WTC11 (cell line): ENCODE results near the gene PRR15L. TPM values are rescaled to one million over a fixed set of nuclear protein-coding genes. Genes with fewer than 3 reads are reported as not detected.

Experiments
- ATAC-seq: fragments of 200-7000 bp; cut with Tn5 transposase; 2 replicates; pipeline ENCODE4 v1.10.0; 2021; ENCODE audit warnings: mild to moderate bottlenecking, moderate library complexity
- CTCF ChIA-PET: fragments of 300-600 bp; sonication (Branson Sonifier 250); formaldehyde crosslinking; loops from one replicate; lab custom pipeline; 2021; ENCODE audit warnings: antibody characterized with exemption; lab: Charles Lee
- POLR2A ChIA-PET: fragments of 350-600 bp; sonication (Branson Sonifier 250); formaldehyde crosslinking; loops from one replicate; lab custom pipeline; 2021; ENCODE audit warnings: antibody characterized with exemption; lab: Charles Lee
- DNase-seq: peaks from one replicate; pipeline ENCODE4 v3.0.0; 2021; ENCODE audit warnings: low spot score
- H3K27ac Mint-ChIP-seq: 2 replicates; pipeline ENCODE4 v1.8.0; 2021; ENCODE audit warnings: mixed read lengths
- H3K27me3 Mint-ChIP-seq: 2 replicates; pipeline ENCODE4 v1.8.0; 2021; ENCODE audit warnings: low read depth, mild to moderate bottlenecking, moderate library complexity, mixed read lengths
- H3K36me3 Mint-ChIP-seq: 2 replicates; pipeline ENCODE4 v1.8.0; 2021; ENCODE audit warnings: mixed read lengths
- H3K4me1 Mint-ChIP-seq: 2 replicates; pipeline ENCODE4 v1.8.0; 2022; ENCODE audit warnings: mixed read lengths
- H3K4me3 Mint-ChIP-seq: 2 replicates; pipeline ENCODE4 v1.8.0; 2021; ENCODE audit warnings: mild to moderate bottlenecking, moderate library complexity, mixed read lengths
- H3K9me3 Mint-ChIP-seq: 2 replicates; pipeline ENCODE4 v1.8.0; 2021; ENCODE audit warnings: mixed read lengths
- AFF4 ChIP-seq: sonication (generic); formaldehyde crosslinking; IDR thresholded peaks from 2 replicates; pipeline ENCODE4 v1.8.1; 2023; ENCODE audit warnings: mild to moderate bottlenecking, missing genetic modification reagents, borderline replicate concordance
- CREM ChIP-seq: sonication (generic); formaldehyde crosslinking; IDR thresholded peaks from 2 replicates; pipeline ENCODE4 v1.8.1; 2022; ENCODE audit warnings: mild to moderate bottlenecking, missing genetic modification reagents, moderate library complexity
- HMGXB4 ChIP-seq: sonication (generic); formaldehyde crosslinking; IDR thresholded peaks from 2 replicates; pipeline ENCODE4 v1.8.1; 2023; ENCODE audit warnings: mild to moderate bottlenecking, moderate library complexity, missing genetic modification reagents
- JUN ChIP-seq: sonication (generic); formaldehyde crosslinking; IDR thresholded peaks from 2 replicates; pipeline ENCODE4 v1.8.0; 2023; ENCODE audit warnings: mild to moderate bottlenecking, missing genetic modification reagents
- ZNF281 ChIP-seq: sonication (generic); formaldehyde crosslinking; IDR thresholded peaks from 2 replicates; pipeline ENCODE4 v1.8.0; 2023; ENCODE audit warnings: mild to moderate bottlenecking, missing genetic modification reagents
- ZNF423 ChIP-seq: fragments of 250-450 bp; sonication (Bioruptor Pico); IDR thresholded peaks from 2 replicates; pipeline ENCODE4 v2.1.2; 2022; ENCODE audit warnings: mild to moderate bottlenecking, moderate library complexity
- ZNF532 ChIP-seq: fragments of 250-450 bp; sonication (Bioruptor Pico); IDR thresholded peaks from 2 replicates; pipeline ENCODE4 v1.9.0; 2021; ENCODE audit warnings: mild to moderate bottlenecking, borderline replicate concordance
- total RNA-seq: library from RNA; stranded (reverse); gene quantifications from 3 replicates; pipeline ENCODE4 v1.2.3, GENCODE V29; 2021
- TF ChIP-seq, protein P1 (sequence below): sonication (generic); formaldehyde crosslinking; conservative IDR thresholded peaks from 2 replicates; pipeline ENCODE4 v1.8.1; 2023; ENCODE audit warnings: mild to moderate bottlenecking, low read depth, missing genetic modification reagents, moderate library complexity

PRR15L gene
- total RNA-seq, 1 experiment from 2014 or later = 0.59 TPM

DNA sequence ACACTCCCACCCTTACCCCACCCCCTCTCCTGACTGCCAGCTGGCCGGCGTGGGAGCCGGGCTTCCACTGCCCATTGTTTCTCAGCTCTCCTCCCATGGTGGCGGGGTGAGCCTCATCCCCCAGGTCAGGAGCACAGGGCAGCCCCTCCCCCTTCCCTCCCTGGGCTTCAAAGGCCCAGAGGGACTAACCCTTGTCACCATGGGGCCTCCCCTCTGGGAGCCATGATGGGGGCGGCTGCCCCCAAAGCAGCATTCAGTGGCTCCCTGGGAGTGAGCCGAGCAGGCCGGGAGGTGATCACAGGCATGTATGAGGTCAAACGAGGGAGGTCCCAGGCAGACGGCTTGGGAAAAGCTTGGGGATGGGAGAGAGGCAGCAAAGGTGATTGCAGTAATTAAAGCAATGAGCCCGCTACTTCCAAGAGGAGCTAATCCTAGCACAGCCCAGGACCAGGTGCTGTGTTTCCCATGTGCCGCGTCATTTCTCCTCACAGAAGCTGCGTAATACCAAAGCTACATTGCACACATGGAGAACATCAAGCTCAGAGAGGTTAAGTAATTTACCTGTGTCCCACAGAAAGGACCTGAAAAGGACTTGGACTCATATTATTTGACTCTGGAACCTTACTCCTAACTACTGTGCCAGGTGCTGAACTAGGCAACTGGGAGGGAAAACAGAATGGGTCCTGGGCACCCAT is 37.7 kb upstream of the PRR15L start:
- Mint-ChIP-seq H3K4me3 (no peak overlapping the region), H3K27ac (no peak overlapping the region; the same call in 1 of the 2 replicates), H3K36me3 (no peaks in the 10 kb centered on the region), H3K4me1 (peaks cover 51% of the 10 kb centered on the region)
- ATAC-seq = peak; percentile 50
- CTCF ChIA-PET = interaction anchor here (0.6 to 3.1 kb wide), 13 partner anchors 8 to 155 kb away, joined by 3 to 25 read pairs (median 6); partner anchors contain the start of genes CDK5RAP3, PNPO and SCRN2
- no peak for TF ChIP-seq CREM (CRISPR knock-in tag)
- TF ChIP-seq JUN = no peak
- TF ChIP-seq HMGXB4 (CRISPR knock-in tag) = 0 out of 2 replicates have a peak, but pooled peaks have one; percentile 18
- TF ChIP-seq AFF4 (CRISPR knock-in tag) = no peak
- TF ChIP-seq ZNF532 (CRISPR knock-in tag) = no peak
- TF ChIP-seq ZNF281 (CRISPR knock-in tag) = peak; percentile 76; the same call in 1 of the 2 replicates
- TF ChIP-seq ZNF423 (CRISPR knock-in tag) = peak; percentile 89
- TF ChIP-seq, protein P1, sequence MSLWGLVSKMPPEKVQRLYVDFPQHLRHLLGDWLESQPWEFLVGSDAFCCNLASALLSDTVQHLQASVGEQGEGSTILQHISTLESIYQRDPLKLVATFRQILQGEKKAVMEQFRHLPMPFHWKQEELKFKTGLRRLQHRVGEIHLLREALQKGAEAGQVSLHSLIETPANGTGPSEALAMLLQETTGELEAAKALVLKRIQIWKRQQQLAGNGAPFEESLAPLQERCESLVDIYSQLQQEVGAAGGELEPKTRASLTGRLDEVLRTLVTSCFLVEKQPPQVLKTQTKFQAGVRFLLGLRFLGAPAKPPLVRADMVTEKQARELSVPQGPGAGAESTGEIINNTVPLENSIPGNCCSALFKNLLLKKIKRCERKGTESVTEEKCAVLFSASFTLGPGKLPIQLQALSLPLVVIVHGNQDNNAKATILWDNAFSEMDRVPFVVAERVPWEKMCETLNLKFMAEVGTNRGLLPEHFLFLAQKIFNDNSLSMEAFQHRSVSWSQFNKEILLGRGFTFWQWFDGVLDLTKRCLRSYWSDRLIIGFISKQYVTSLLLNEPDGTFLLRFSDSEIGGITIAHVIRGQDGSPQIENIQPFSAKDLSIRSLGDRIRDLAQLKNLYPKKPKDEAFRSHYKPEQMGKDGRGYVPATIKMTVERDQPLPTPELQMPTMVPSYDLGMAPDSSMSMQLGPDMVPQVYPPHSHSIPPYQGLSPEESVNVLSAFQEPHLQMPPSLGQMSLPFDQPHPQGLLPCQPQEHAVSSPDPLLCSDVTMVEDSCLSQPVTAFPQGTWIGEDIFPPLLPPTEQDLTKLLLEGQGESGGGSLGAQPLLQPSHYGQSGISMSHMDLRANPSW (CRISPR knock-in tag) = no peak
- TF ChIP-seq, all 79 proteins: peak for 3
- Mint-ChIP-seq H3K9me3 (no peaks in the 10 kb centered on the region), H3K27me3 (no peaks in the 10 kb centered on the region)
- peak; percentile 35 for DNase-seq
- POLR2A ChIA-PET = interaction anchor here (0.9 kb wide), 1 partner anchor 9 kb away, joined by 3 read pairs; no protein-coding TSS in a partner anchor
